NT2/D1 (cell line): ENCODE measurements around the gene IKZF2.

ENCODE experiments used
- SUZ12 ChIP-seq: IDR thresholded peaks from 2 replicates; pipeline ENCODE4 v1.6.1; 2011; ENCODE audit not compliant: insufficient read length, insufficient read depth; ENCODE audit errors: extremely low read depth
- YY1 ChIP-seq: IDR thresholded peaks from 2 replicates; pipeline ENCODE4 v1.6.1; 2011; ENCODE audit not compliant: insufficient read length, insufficient read depth
- ZNF274 ChIP-seq: IDR thresholded peaks from 2 replicates; pipeline ENCODE4 v1.6.1; 2011; ENCODE audit warnings: mild to moderate bottlenecking, low read depth, low read length

DNA sequence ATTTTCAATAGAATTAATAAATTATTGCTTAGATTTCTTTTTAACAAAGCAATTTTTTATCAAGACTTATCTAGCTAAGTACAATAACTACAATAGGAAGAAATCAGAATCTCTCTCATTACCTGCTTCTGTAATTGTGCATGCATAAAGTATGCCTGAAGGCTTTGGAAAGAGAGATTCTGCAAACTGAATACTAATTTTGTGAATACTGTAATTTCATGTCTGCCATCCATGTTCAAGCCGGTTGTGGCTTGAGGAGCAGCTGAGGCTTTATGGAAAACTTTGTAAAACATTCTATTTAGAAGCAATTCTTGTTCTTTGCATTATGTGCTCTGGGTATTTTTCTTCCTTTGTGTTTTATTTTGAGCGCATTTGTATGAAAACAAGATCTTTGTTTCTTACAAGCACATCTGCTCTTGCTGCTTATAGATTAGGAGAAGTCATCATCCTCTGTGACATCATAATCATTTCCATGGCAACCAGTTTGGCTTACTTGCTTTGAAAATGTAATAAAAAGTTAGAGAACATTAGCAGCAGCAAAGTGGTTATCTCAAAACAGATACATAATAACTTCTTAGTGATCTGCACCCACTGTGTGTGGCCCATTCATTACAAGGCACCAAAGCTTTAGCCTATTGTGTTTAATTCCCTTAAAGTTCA lies 16.0 kb upstream of the IKZF2 start:
- TF ChIP-seq ZNF274, result no peak
- TF ChIP-seq YY1, result no peak
- TF ChIP-seq SUZ12, result no peak
